Astrocyte of the cerebellum (primary cell): ENCODE measurements around the gene CCN5.
"Not testable (repeated sequence)": the region's sequence is repeated elsewhere in the genome, so short reads cannot be mapped to it uniquely, and the experiment has no call there.

ENCODE experiments used
- DNase-seq: peaks from one replicate; pipeline ENCODE4 v3.0.0-alpha.2; 2011; ENCODE audit warnings: low read depth
- H3K4me3 ChIP-seq: 2 replicates; pipeline ENCODE4 v1.5.1; 2011; ENCODE audit warnings: mild to moderate bottlenecking, low read depth, low read length, moderate library complexity
- CTCF ChIP-seq: IDR thresholded peaks from 2 replicates; pipeline ENCODE4 v1.5.1; 2012; ENCODE audit warnings: low read length, low read depth, moderate library complexity, mild to moderate bottlenecking; ENCODE audit errors: missing control alignments
- in situ Hi-C: cut with HindIII; loops from 2 replicates; pipeline ENCODE4 v1.10.0; 2017; ENCODE audit warnings: low sequenced_read_pairs

The CCN5 gene

GRCh38 chr20:44714701-44715498 lies at the start of gene CCN5:
Gene CCN5 (plus strand): TSS chr20:44715369. CDS start chr20:44715391, 22 bp downstream.
- H3K4me3 ChIP-seq = no peak within 1 kb of the TSS
- peak; percentile 55 for DNase-seq
- TF ChIP-seq CTCF = no peak
- in situ Hi-C loops = no loop called here

GRCh38 chr20:44666066-44666465 lies 49.1 kb upstream of the CCN5 start:
- in situ Hi-C loops = loop anchor here (10.0 kb wide), 1 partner anchor 69 kb away; no protein-coding TSS in a partner anchor
- TF ChIP-seq CTCF = no peak
- no peak overlapping the region for H3K4me3 ChIP-seq
- DNase-seq = no peak

GRCh38 chr20:44670851-44671250 lies 44.3 kb upstream of the CCN5 start:
- H3K4me3 ChIP-seq, DNase-seq, in situ Hi-C loops: not testable (repeated sequence)

- H3K4me3 ChIP-seq, in situ Hi-C loops, DNase-seq: not testable (repeated sequence)
These were observed 43.6 kb upstream of the CCN5 start for GRCh38 chr20:44671541-44671940.

- H3K4me3 ChIP-seq, DNase-seq, in situ Hi-C loops: not testable (repeated sequence)
These were observed 42.8 kb upstream of the CCN5 start for GRCh38 chr20:44672318-44672902.

GRCh38 chr20:44678242-44678641 lies 36.9 kb upstream of the CCN5 start:
- in situ Hi-C loops = no loop called here
- TF ChIP-seq CTCF = no peak
- no peak overlapping the region for H3K4me3 ChIP-seq
- DNase-seq = no peak

GRCh38 chr20:44678990-44679611 lies 36.1 kb upstream of the CCN5 start:
- H3K4me3 ChIP-seq = no peak overlapping the region
- in situ Hi-C loops = no loop called here
- DNase-seq = no peak
- TF ChIP-seq CTCF = no peak

- in situ Hi-C loops = loop anchor here (5.0 kb wide), 1 partner anchor 185 kb away; no protein-coding TSS in a partner anchor
- no peak overlapping the region for H3K4me3 ChIP-seq
- no peak for DNase-seq
- TF ChIP-seq CTCF = no peak
These were observed 33.2 kb upstream of the CCN5 start for GRCh38 chr20:44681796-44682566.
